ENCODE data around the gene LHX4. TPM values are rescaled to one million over a fixed set of nuclear protein-coding genes. Genes with fewer than 3 reads are reported as not detected.

The LHX4 gene
- total and polyA plus RNA-seq, 2 of the 4 experiments (the other 2 are of a cell fraction), result 0.05 to 0.18 TPM

- no peak for TF ChIP-seq SMC3 (IDR thresholded peaks at IDR 0.05; ENCODE audit: low read depth, low read length)
These were observed 37.9 kb downstream of the LHX4 start (continued) for GRCh38 chr1:180267761-180268555.

DNA sequence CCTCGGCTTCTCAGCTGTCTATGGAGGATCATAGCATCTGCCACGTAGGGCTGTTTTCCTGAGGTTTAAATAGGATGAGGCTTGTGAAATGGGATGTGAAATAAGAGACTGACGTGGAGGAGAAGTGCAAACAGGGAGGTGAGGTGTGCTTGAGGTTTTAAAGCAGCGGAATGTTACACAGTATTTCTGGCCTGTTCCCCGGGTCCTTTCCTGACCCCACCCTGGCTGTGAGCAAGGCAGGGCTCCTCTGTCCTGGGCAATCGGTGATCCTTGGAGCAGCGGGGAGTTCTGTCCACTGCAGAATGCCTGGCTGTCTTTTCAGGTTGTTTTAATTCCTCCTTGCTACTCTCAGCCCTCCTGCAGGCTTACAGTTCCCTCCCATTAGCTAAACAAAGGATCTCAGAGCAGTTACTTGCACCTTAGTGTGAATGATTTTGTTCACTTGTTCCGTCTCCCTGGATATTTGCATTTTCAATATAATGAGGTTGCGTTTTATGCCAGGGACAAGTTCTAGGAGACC, 38.6 kb downstream of the LHX4 start:
- Histone ChIP-seq H3K27me3 (ENCODE audit: control insufficient read depth, insufficient read depth, low read length) (peaks cover 1% of the 10 kb centered on the region; the same call in 1 of the 2 replicates), H3K9ac (ENCODE audit: low read depth, low read length) (no peak overlapping the region), H3K9me1 (ENCODE audit: insufficient read depth, low read length) (peaks cover 14% of the 10 kb centered on the region; the same call in 1 of the 2 replicates), H3K23ac (ENCODE audit: low read depth, low read length) (no peak overlapping the region), H3K56ac (ENCODE audit: extremely low read depth, insufficient read depth, low read length) (no peak overlapping the region), H2BK15ac (ENCODE audit: low read depth, low read length) (no peak overlapping the region), H3K79me1 (ENCODE audit: low read depth in 1 of 2, low read length in 2 of 2) (no peaks in the 10 kb centered on the region), H4K91ac (ENCODE audit: insufficient read depth, low read depth, low read length) (no peak overlapping the region), H3K4me2 (ENCODE audit: low read depth, low read length) (no peak overlapping the region), H4K5ac (ENCODE audit: low read depth, low read length) (no peak overlapping the region), H3K4me1 (ENCODE audit: control insufficient read depth, insufficient read depth, low read length) (peaks cover 9% of the 10 kb centered on the region), H3K9me3 (ENCODE audit: control insufficient read depth, insufficient read depth, low read length) (no peaks in the 10 kb centered on the region), H3K14ac (replicated peaks; ENCODE audit: low read depth, low read length) (no peak overlapping the region), H4K8ac (ENCODE audit: low read depth in 2 of 2, low read length in 2 of 2) (no peak overlapping the region), H2BK120ac (ENCODE audit: low read depth, low read length) (no peak overlapping the region), H3K27ac (ENCODE audit: insufficient read depth, low read length) (no peak overlapping the region), H3K4ac (ENCODE audit: low read depth, low read length) (no peak overlapping the region), H2AK5ac (ENCODE audit: low read depth, low read length) (no peak overlapping the region), H4K20me1 (ENCODE audit: insufficient read depth, low read length) (peaks cover 7% of the 10 kb centered on the region; the same call in 1 of the 2 replicates), H2AK9ac (replicated peaks; ENCODE audit: low read depth, low read length, poor library complexity) (peak overlapping the region; percentile 23), H3K4me3 (ENCODE audit: insufficient read depth, low read depth, low read length) (no peak overlapping the region), H2BK20ac (ENCODE audit: low read depth, low read length) (no peak overlapping the region), H3K18ac (ENCODE audit: low read depth, low read length) (no peak overlapping the region), H2AFZ (replicated peaks; ENCODE audit: low read length, poor library complexity) (no peak overlapping the region), H3K36me3 (ENCODE audit: control insufficient read depth, insufficient read depth, low read length) (peaks cover 6% of the 10 kb centered on the region; the same call in 1 of the 2 replicates), H2BK5ac (ENCODE audit: low read depth, low read length, poor library complexity, severe bottlenecking) (no peak overlapping the region)
- ChIA-PET POLR2A (ENCODE audit: unreplicated experiment) (interaction anchor here (0.6 kb wide), 1 partner anchor 52 kb away, joined by 3 read pairs; no protein-coding TSS in a partner anchor), CTCF (no interaction called here)
- in situ Hi-C loops (cut with MboI; ENCODE audit: low sequenced_read_pairs), result loop anchor here (25.0 kb wide), 1 partner anchor 894 kb away; no protein-coding TSS in a partner anchor
- intact Hi-C loops (cut with micrococcal nuclease), result no loop called here
- no TSS peak for BruUV-seq (replicated peaks)
- ATAC-seq (ENCODE audit: low read depth) (no peak), DNase-seq (no peak)
- TF ChIP-seq CEBPB (IDR thresholded peaks at IDR 0.05; ENCODE audit: low read depth, low read length) (no peak), SMC3 (IDR thresholded peaks at IDR 0.05; ENCODE audit: low read depth, low read length) (no peak)
- dilution Hi-C loops (cut with HindIII; ENCODE audit: low sequenced_read_pairs, unreplicated experiment), result no loop called here
- 60% methylated on average over 2 of the region's 9 CpGs; no CpG with 5 or more reads in 1 of the 2 experiments for WGBS, 2 experiments (ENCODE audit: extremely low coverage in 2 of 2, insufficient read length in 1 of 2)

All from IMR-90 (cell line).